ENCODE data around the gene SAPCD2.

The SAPCD2 gene

DNA sequence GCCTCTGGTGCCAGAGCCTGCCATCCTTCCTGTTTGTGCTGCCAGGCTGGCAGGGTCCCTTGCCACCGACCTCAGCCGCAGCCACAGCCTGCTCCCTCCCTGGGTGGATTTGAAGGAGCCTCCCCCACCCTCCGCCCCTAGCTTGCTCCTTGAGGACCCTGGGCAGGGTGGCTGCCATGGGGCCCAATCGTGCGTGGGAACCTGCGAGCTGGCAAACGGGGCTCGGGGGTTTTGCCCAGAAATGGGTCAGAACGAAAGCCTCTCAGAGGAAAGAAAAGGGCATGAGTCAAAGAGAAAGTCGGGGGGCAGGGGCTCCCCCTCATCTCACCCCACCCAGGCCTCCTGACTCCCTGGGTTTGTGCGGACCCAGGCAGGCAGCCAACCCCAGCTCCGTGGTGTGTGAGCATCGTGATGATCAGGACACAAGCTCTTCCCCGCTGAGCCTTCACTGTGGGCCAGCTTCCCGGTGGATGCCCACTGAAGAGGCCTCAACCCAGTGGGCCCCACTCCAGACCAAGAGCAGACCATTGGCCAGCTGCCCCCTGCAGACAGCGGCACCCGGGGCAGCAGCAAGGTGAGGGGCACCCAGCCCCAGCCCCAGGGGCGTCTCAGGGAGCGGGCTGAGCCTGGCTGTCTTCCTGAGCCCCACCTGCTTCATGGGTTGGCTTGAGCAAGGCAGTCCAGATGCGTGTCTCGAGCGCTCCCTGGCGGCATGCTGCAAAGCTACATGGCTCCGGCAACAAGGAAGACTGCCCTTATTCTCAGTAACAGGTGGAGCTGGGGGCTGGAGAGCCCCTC is 35.4 kb downstream of the SAPCD2 start (continued):
- TF ChIP-seq ZNF404 (tag by site-specific recombination; IDR thresholded peaks at IDR 0.05), result no peak
- 0 out of 2 replicates have a peak, but pooled peaks have one; percentile 5 for TF ChIP-seq ZFHX2 (tag by site-specific recombination; conservative IDR thresholded peaks at IDR 0.05)
- no peak for TF ChIP-seq TCF7L2 (IDR thresholded peaks at IDR 0.05; ENCODE audit: borderline replicate concordance, low read depth, low read length)
- TF ChIP-seq ZNF488 (tag by site-specific recombination; IDR thresholded peaks at IDR 0.05), result no peak
- no peak for TF ChIP-seq ZNF148 (tag by site-specific recombination; IDR thresholded peaks at IDR 0.05; ENCODE audit: borderline replicate concordance)
- no peak for TF ChIP-seq ZSCAN5A (tag by site-specific recombination; IDR thresholded peaks at IDR 0.05)
- TF ChIP-seq ZXDB (tag by site-specific recombination; IDR thresholded peaks at IDR 0.05), result peak; percentile 49; the same call in 1 of the 2 replicates
- TF ChIP-seq ZNF391 (tag by site-specific recombination; IDR thresholded peaks at IDR 0.05; ENCODE audit: borderline replicate concordance, low read depth), result peak; percentile 26; the same call in 1 of the 2 replicates
- TF ChIP-seq, protein P1, sequence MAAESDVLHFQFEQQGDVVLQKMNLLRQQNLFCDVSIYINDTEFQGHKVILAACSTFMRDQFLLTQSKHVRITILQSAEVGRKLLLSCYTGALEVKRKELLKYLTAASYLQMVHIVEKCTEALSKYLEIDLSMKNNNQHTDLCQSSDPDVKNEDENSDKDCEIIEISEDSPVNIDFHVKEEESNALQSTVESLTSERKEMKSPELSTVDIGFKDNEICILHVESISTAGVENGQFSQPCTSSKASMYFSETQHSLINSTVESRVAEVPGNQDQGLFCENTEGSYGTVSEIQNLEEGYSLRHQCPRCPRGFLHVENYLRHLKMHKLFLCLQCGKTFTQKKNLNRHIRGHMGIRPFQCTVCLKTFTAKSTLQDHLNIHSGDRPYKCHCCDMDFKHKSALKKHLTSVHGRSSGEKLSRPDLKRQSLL (tag by site-specific recombination; IDR thresholded peaks at IDR 0.05), result no peak
- no peak for TF ChIP-seq ZBTB48 (tag by site-specific recombination; IDR thresholded peaks at IDR 0.05)
- no peak for TF ChIP-seq ZNF274 (IDR thresholded peaks at IDR 0.05; ENCODE audit: low read length)
- TF ChIP-seq ZNF274 (tag by site-specific recombination; IDR thresholded peaks at IDR 0.05; ENCODE audit: borderline replicate concordance), result no peak
- 0 out of 2 replicates have a peak, but pooled peaks have one; percentile 9 for TF ChIP-seq WT1 (tag by site-specific recombination; IDR thresholded peaks at IDR 0.05)
- TF ChIP-seq, protein P2, sequence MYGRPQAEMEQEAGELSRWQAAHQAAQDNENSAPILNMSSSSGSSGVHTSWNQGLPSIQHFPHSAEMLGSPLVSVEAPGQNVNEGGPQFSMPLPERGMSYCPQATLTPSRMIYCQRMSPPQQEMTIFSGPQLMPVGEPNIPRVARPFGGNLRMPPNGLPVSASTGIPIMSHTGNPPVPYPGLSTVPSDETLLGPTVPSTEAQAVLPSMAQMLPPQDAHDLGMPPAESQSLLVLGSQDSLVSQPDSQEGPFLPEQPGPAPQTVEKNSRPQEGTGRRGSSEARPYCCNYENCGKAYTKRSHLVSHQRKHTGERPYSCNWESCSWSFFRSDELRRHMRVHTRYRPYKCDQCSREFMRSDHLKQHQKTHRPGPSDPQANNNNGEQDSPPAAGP (tag by site-specific recombination; IDR thresholded peaks at IDR 0.05), result 0 out of 2 replicates have a peak, but pooled peaks have one; percentile 33
- no peak for TF ChIP-seq GLI2 (tag by site-specific recombination; IDR thresholded peaks at IDR 0.05; ENCODE audit: borderline replicate concordance, low read depth)
- TF ChIP-seq GLI4 (tag by site-specific recombination; IDR thresholded peaks at IDR 0.05), result no peak
- no peak for TF ChIP-seq ZNF658 (tag by site-specific recombination; IDR thresholded peaks at IDR 0.05)

DNA sequence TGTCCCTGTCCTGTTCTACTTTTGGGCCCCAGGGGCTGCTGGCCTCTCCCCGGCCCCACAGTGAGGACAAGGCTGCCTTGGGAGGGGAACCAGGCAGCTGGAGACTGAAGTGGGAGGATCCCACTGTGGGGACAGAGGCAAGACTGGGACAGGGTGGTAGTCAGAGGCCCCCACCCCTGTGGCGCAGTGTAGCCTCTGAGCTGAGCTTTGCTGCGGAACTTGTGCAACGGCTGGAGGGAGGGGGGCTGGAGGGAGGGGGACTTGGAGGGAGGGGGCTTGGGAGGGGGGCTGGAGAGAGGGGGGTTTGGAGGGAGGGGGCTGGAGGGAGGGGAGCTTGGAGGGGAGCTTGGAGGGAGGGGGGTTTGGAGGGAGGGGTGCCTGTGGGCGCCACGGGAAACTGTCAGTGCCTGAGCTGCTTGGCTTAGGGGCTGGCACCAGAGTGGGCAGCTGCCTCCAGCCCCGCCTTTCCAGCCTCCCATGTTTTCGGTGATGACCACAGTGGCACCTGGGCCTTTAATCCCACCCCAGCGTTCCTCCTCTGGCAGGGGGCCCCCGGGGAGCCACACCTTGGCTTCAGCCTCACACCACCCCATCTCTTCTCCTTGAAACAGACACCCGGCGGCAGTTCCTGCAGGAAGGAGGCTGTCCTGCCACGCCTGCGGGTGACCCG is 36.2 kb downstream of the SAPCD2 start:
- ChIA-PET CTCF (interaction anchor here (0.5 to 5.3 kb wide), 31 partner anchors 8 to 340 kb away, joined by 3 to 119 read pairs (median 7); partner anchors contain the start of genes AJM1, C8G, FBXW5 and LCN15), POLR2A (interaction anchor here (0.6 to 1.9 kb wide), 19 partner anchors 8 to 306 kb away, joined by 3 to 16 read pairs (median 3); partner anchors contain the start of genes CLIC3, RNF208, SAPCD2 and TMEM141)
- Histone ChIP-seq H3K36me3 (ENCODE audit: control insufficient read depth in 2 of 2, insufficient read depth in 1 of 2, low read length in 2 of 2) (peaks cover 0 to 13% of the 10 kb centered on the region in 2 experiments; a peak in 1 of 3 replicates), H3K9me3 (ENCODE audit: control insufficient read depth, insufficient read depth, low read depth, low read length) (no peaks in the 10 kb centered on the region), H3K4me3 (ENCODE audit: low read depth, low read length) (no peak overlapping the region), H3K4me1 (ENCODE audit: control insufficient read depth, insufficient read depth, low read length) (no peaks in the 10 kb centered on the region), H3K27ac (ENCODE audit: extremely low read depth, low read depth, low read length) (no peak overlapping the region)
- TF ChIP-seq PRDM4 (tag by site-specific recombination; IDR thresholded peaks at IDR 0.05) (peak; percentile 78), SP2 (tag by site-specific recombination; IDR thresholded peaks at IDR 0.05) (peak; percentile 26; the same call in 1 of the 2 replicates), YY1 (tag by site-specific recombination; IDR thresholded peaks at IDR 0.05) (no peak), ZFHX2 (tag by site-specific recombination; conservative IDR thresholded peaks at IDR 0.05) (0 out of 2 replicates have a peak, but pooled peaks have one; percentile 6)
